ENCODE measurements around the gene ZDHHC1.
"Not testable (repeated sequence)": the region's sequence is repeated elsewhere in the genome, so short reads cannot be mapped to it uniquely, and the experiment has no call there.

The ZDHHC1 gene

GRCh38 chr16:67430504-67430976, 14.3 kb upstream of the ZDHHC1 start:
- FAIRE-seq, result no peak

GRCh38 chr16:67429799-67430503, 13.7 kb upstream of the ZDHHC1 start:
- no peak for FAIRE-seq

- no peak for FAIRE-seq
These were observed 12.9 kb upstream of the ZDHHC1 start for GRCh38 chr16:67429053-67429798.

- FAIRE-seq, result no peak
These were observed 12.0 kb upstream of the ZDHHC1 start for GRCh38 chr16:67428146-67428731.

GRCh38 chr16:67426950-67427349, 10.7 kb upstream of the ZDHHC1 start:
- FAIRE-seq, result no peak

GRCh38 chr16:67426022-67426421, 9.7 kb upstream of the ZDHHC1 start:
- FAIRE-seq, result no peak

- no peak for FAIRE-seq
These were observed 9.3 kb upstream of the ZDHHC1 start for GRCh38 chr16:67425580-67425979.

- no peak for FAIRE-seq
These were observed 8.8 kb upstream of the ZDHHC1 start for GRCh38 chr16:67425061-67425460.

- no peak for FAIRE-seq
These were observed 8.0 kb upstream of the ZDHHC1 start for GRCh38 chr16:67424261-67424615.

GRCh38 chr16:67423611-67424260, 7.5 kb upstream of the ZDHHC1 start:
- FAIRE-seq, result no peak

- FAIRE-seq, result no peak
These were observed 6.7 kb upstream of the ZDHHC1 start for GRCh38 chr16:67423015-67423414.

- no peak for FAIRE-seq
These were observed 4.8 kb upstream of the ZDHHC1 start for GRCh38 chr16:67421030-67421429.

- no peak for FAIRE-seq
These were observed 3.7 kb upstream of the ZDHHC1 start for GRCh38 chr16:67419931-67420330.

- FAIRE-seq, result no peak
These were observed 3.2 kb upstream of the ZDHHC1 start for GRCh38 chr16:67419502-67419901.

GRCh38 chr16:67417333-67418061, 1.2 kb upstream of the ZDHHC1 start:
- no peak for FAIRE-seq

- FAIRE-seq, result not testable (repeated sequence)
These were observed 856 bp downstream of the ZDHHC1 start for GRCh38 chr16:67415421-67415820.

GRCh38 chr16:67413978-67414911, 2.0 kb downstream of the ZDHHC1 start:
- no peak for FAIRE-seq

- FAIRE-seq, result no peak
These were observed 4.0 kb downstream of the ZDHHC1 start for GRCh38 chr16:67412294-67412693.

GRCh38 chr16:67411339-67411738, 4.9 kb downstream of the ZDHHC1 start:
- FAIRE-seq, result no peak

- no peak for FAIRE-seq
These were observed 6.6 kb downstream of the ZDHHC1 start for GRCh38 chr16:67409631-67410030.

- FAIRE-seq, result no peak
These were observed 8.4 kb downstream of the ZDHHC1 start for GRCh38 chr16:67407788-67408452.
